HepG2 (cell line): ENCODE results near the gene RNGTT. TPM values are rescaled to one million over a fixed set of nuclear protein-coding genes. Genes with fewer than 3 reads are reported as not detected.

ENCODE experiments used
- ATAC-seq: fragments of 200-7000 bp; cut with Tn5 transposase; 3 replicates; pipeline ENCODE4 v1.9.1; 2020; ENCODE audit warnings: mild to moderate bottlenecking, moderate library complexity
- BruUV-seq: library from RNA; stranded (reverse); fragments of 400-500 nt; replicated peaks from 2 replicates; lab custom pipeline; 2021; lab: Mats Ljungman, UMichigan
- CTCF ChIA-PET: fragments of 300-600 bp; formaldehyde crosslinking; extraction: SDS; loops from one replicate; lab custom pipeline; 2021; ENCODE audit warnings: low total read pairs, inconsistent platforms, low intra/inter-chr PET ratio; lab: Yijun Ruan, JAX
- POLR2A ChIA-PET: fragments of 350-600 bp; sonication (Branson Sonifier 250); formaldehyde crosslinking; loops from one replicate; lab custom pipeline; 2020; ENCODE audit warnings: antibody characterized with exemption, inconsistent platforms; lab: Yijun Ruan, JAX
- DNase-seq: peaks from one replicate; pipeline ENCODE4 v3.0.0-alpha.2; 2015; ENCODE audit warnings: low spot score
- FAIRE-seq: peaks from 3 replicates; lab custom pipeline; 2011; peaks lifted over from hg19 to GRCh38; lab: Jason Lieb, UNC
- H2AFZ ChIP-seq: one replicate; pipeline ENCODE4 v1.6.1; 2011; ENCODE audit warnings: low read length, inconsistent platforms
- H3K27ac ChIP-seq: fragments of 300-600 bp; 3 replicates; pipeline ENCODE4 v1.8.0; 2011; ENCODE audit warnings: mixed run types, mild to moderate bottlenecking, mixed read lengths, low read length, inconsistent platforms; ENCODE audit not compliant: insufficient read depth; ENCODE audit errors: extremely low read length
- H3K27me3 ChIP-seq, 2 experiments: fragments of 200-600 bp in 1 of 2; 2 replicates in 1 of 2; 3 replicates in 1 of 2; pipeline versions ENCODE4 v1.6.0 to v1.8.0; 2011; ENCODE audit warnings: low read length in 2 of 2, mild to moderate bottlenecking in 2 of 2, moderate library complexity in 2 of 2, inconsistent platforms in 1 of 2; ENCODE audit not compliant: insufficient read depth in 2 of 2, control insufficient read depth in 1 of 2
- H3K36me3 ChIP-seq, 2 experiments: fragments of 200-600 bp in 1 of 2; replicated peaks in 1 of 2; 2 replicates in 1 of 2; 3 replicates in 1 of 2; pipeline versions ENCODE4 v1.5.1 to v1.8.0; 2011; ENCODE audit warnings: low read length in 2 of 2, inconsistent platforms in 1 of 2; ENCODE audit not compliant: insufficient read depth in 2 of 2, control insufficient read depth in 1 of 2
- H3K4me1 ChIP-seq: 2 replicates; pipeline ENCODE4 v1.5.1; 2012; ENCODE audit warnings: low read length, inconsistent platforms; ENCODE audit not compliant: insufficient read depth
- H3K4me2 ChIP-seq: 2 replicates; pipeline ENCODE4 v1.6.0; 2011; ENCODE audit warnings: low read depth, low read length, inconsistent platforms
- H3K4me3 ChIP-seq, 3 experiments: fragments of 200-600 bp in 1 of 3; sonication (generic), shearing (Covaris generic) in 1 of 3; replicated peaks in 1 of 3; 2 replicates each; pipeline ENCODE4 v1.5.1; 2011 to 2016; ENCODE audit warnings: low read length in 3 of 3, inconsistent platforms in 2 of 3, low read depth in 2 of 3, mild to moderate bottlenecking in 2 of 3, control low read depth in 1 of 3, mixed read lengths in 1 of 3; ENCODE audit not compliant: insufficient read depth in 1 of 3
- H3K79me2 ChIP-seq: one replicate; pipeline ENCODE4 v1.6.1; 2011; ENCODE audit warnings: low read length, inconsistent platforms; ENCODE audit not compliant: insufficient read depth
- H3K9ac ChIP-seq: 2 replicates; pipeline ENCODE4 v1.6.0; 2011; ENCODE audit warnings: mild to moderate bottlenecking, low read depth, low read length, inconsistent platforms; ENCODE audit not compliant: insufficient read depth
- H3K9me3 ChIP-seq: 2 replicates; pipeline ENCODE4 v1.5.1; 2012; ENCODE audit warnings: mild to moderate bottlenecking, low read length
- H4K20me1 ChIP-seq: 2 replicates; pipeline ENCODE4 v1.6.0; 2011; ENCODE audit warnings: inconsistent platforms, mild to moderate bottlenecking, low read length, moderate library complexity; ENCODE audit not compliant: insufficient read depth
- ELK4 ChIP-seq: sonication (generic); formaldehyde crosslinking; IDR thresholded peaks from 2 replicates; pipeline ENCODE4 v1.9.0; 2021; ENCODE audit warnings: missing genetic modification reagents, borderline replicate concordance
- ESRRA ChIP-seq: sonication (generic); formaldehyde crosslinking; IDR thresholded peaks from 2 replicates; pipeline ENCODE4 v1.5.1; 2020; ENCODE audit warnings: mild to moderate bottlenecking, low read depth, missing genetic modification reagents
- HNRNPK ChIP-seq: fragments of 200-400 bp; formaldehyde crosslinking; IDR thresholded peaks from 2 replicates; pipeline ENCODE4 v1.6.1; 2018; ENCODE audit warnings: low read length, low read depth, moderate library complexity, mild to moderate bottlenecking; ENCODE audit not compliant: poor library complexity, severe bottlenecking
- HNRNPLL ChIP-seq: fragments of 200-400 bp; formaldehyde crosslinking; IDR thresholded peaks from 2 replicates; pipeline ENCODE4 v1.6.1; 2017; ENCODE audit warnings: mild to moderate bottlenecking, low read depth, low read length; ENCODE audit not compliant: poor library complexity, severe bottlenecking
- KDM2A ChIP-seq: sonication (generic); formaldehyde crosslinking; IDR thresholded peaks from 2 replicates; pipeline ENCODE4 v1.4.0; 2020; ENCODE audit warnings: low read depth, missing genetic modification reagents, borderline replicate concordance
- NFYC ChIP-seq: IDR thresholded peaks from 2 replicates; pipeline ENCODE4 v1.6.1; 2016; ENCODE audit warnings: missing genetic modification reagents, missing compliant biosample characterization
- ZNF232 ChIP-seq: sonication (generic); formaldehyde crosslinking; IDR thresholded peaks from 2 replicates; pipeline ENCODE4 v1.4.0; 2020; ENCODE audit warnings: missing genetic modification reagents, borderline replicate concordance
- ZNF572 ChIP-seq: sonication (generic); formaldehyde crosslinking; IDR thresholded peaks from 2 replicates; pipeline ENCODE4 v1.5.1; 2020; ENCODE audit warnings: mild to moderate bottlenecking, missing genetic modification reagents
- ZNF615 ChIP-seq: sonication (generic); formaldehyde crosslinking; IDR thresholded peaks from 2 replicates; pipeline ENCODE4 v1.5.0; 2020; ENCODE audit warnings: mild to moderate bottlenecking, missing genetic modification reagents, borderline replicate concordance
- ZNF83 ChIP-seq: sonication (generic); formaldehyde crosslinking; IDR thresholded peaks from 2 replicates; pipeline ENCODE4 v1.4.0; 2020; ENCODE audit warnings: missing genetic modification reagents, mild to moderate bottlenecking, borderline replicate concordance
- WGBS: methylation state at CpG from one replicate; pipeline ENCODE4 v1.1.6; 2017; ENCODE audit warnings: low lambda C conversion rate; 5-methylcytosine and 5-hydroxymethylcytosine counted together
- in situ Hi-C: cut with HindIII; loops from 2 replicates; pipeline ENCODE4 v1.10.0; 2017; ENCODE audit warnings: low pct_unique_long_range_greater_than_20kb; ENCODE audit not compliant: extremely low pct_ligation_motif_present
- intact Hi-C: fragments of 100-400 bp; cut with micrococcal nuclease; formaldehyde crosslinking; loops from one replicate; pipeline ENCODE4 v1.10.0; 2022; ENCODE audit not compliant: unreplicated experiment
- polyA plus RNA-seq, 8 experiments: library from polyadenylated mRNA; depleted of rRNA in 3 of 8; stranded (reverse) in 7 of 8; unstranded in 1 of 8; fragments of >200 nt; fragmentation: Illumina TruSeq in 4 of 8; extraction: Trizol in 4 of 8; gene quantifications; 2 replicates each; pipeline versions ENCODE4 v1.2.1 to v1.2.3, GENCODE V29; 2011 to 2016; ENCODE audit warnings: low read depth in 4 of 8, missing spikeins in 1 of 8, mixed read lengths in 1 of 8; ENCODE audit not compliant: insufficient read depth in 1 of 8
- total RNA-seq, 5 experiments: library from RNA; depleted of rRNA; stranded (reverse); fragments of >200 nt; fragmentation: Illumina TruSeq; extraction: Trizol; gene quantifications; 2 replicates each; pipeline ENCODE4 v1.2.3, GENCODE V29; 2016; ENCODE audit warnings: low read depth in 1 of 5

The RNGTT gene
- total and polyA plus RNA-seq, 2 of the 13 experiments (the other 11 are each of a cell fraction or from before 2014, with no cell fraction given) = 6.0 to 22.6 TPM

- Histone ChIP-seq H3K9me3 (peaks cover 26% of the 10 kb centered on the region), H3K79me2 (no peaks in the 10 kb centered on the region), H3K36me3 (0 out of 5 replicates have a peak, but pooled peaks cover 0 to 1% of the 10 kb centered on the region in 2 experiments), H4K20me1 (no peaks in the 10 kb centered on the region), H3K4me2 (no peak overlapping the region), H3K4me3 (no peak overlapping the region), H3K27me3 (no peaks in the 10 kb centered on the region), H3K27ac (no peak overlapping the region), H2AFZ (no peak overlapping the region), H3K9ac (no peak overlapping the region), H3K4me1 (peaks cover 8% of the 10 kb centered on the region; the same call in 1 of the 2 replicates)
- BruUV-seq = no TSS peak
- DNase-seq (no peak), ATAC-seq (no peak), FAIRE-seq (no peak)
- TF ChIP-seq ZNF232 (CRISPR knock-in tag) = no peak
- no peak for TF ChIP-seq ZNF615 (CRISPR knock-in tag)
- TF ChIP-seq ZNF83 (CRISPR knock-in tag) = no peak
- no peak for TF ChIP-seq ZNF572 (CRISPR knock-in tag)
- no peak for TF ChIP-seq ESRRA (CRISPR knock-in tag)
- no peak for TF ChIP-seq ELK4 (CRISPR knock-in tag)
- TF ChIP-seq HNRNPLL = no peak
- no peak for TF ChIP-seq HNRNPK
- no peak for TF ChIP-seq KDM2A (CRISPR knock-in tag)
- no peak for TF ChIP-seq NFYC
- in situ Hi-C loops = no loop called here
- 96% methylated on average over 4 of the region's 4 CpGs for WGBS
- intact Hi-C loops = no loop called here
- ChIA-PET POLR2A (no interaction called here), CTCF (no interaction called here)
These were observed 298.3 kb downstream of the RNGTT start for GRCh38 chr6:88665131-88665530.
